Esophagus squamous epithelium (tissue), 5 donors: ENCODE measurements around the gene AP3B1. TPM values are rescaled to one million over a fixed set of nuclear protein-coding genes. Genes with fewer than 3 reads are reported as not detected.
"Not testable (repeated sequence)": the region's sequence is repeated elsewhere in the genome, so short reads cannot be mapped to it uniquely, and the experiment has no call there.

Source experiments
- DNase-seq: peaks from one replicate; lab custom pipeline; 2025; lab: John Stamatoyannopoulos, UW
- H3K27ac ChIP-seq, 4 donors: fragments of 200-600 bp; sonication (generic); one replicate each; pipeline ENCODE4 v1.5.1; 2016 to 2019; ENCODE audit warnings: mild to moderate bottlenecking in 1 of 4
- H3K27me3 ChIP-seq, 4 donors: fragments of 200-600 bp; sonication (generic); 1 replicate in 3 of 4; 2 replicates in 1 of 4; pipeline versions ENCODE4 v1.5.1 to v1.6.0; 2017 to 2021; ENCODE audit warnings: antibody characterized with exemption in 1 of 4
- H3K36me3 ChIP-seq, 3 donors: fragments of 200-600 bp; sonication (generic); one replicate each; pipeline ENCODE4 v1.5.1; 2016 to 2019
- H3K4me1 ChIP-seq, 3 donors: fragments of 200-600 bp; sonication (generic); one replicate each; pipeline ENCODE4 v1.5.1; 2017 to 2019
- H3K4me3 ChIP-seq, 4 donors: fragments of 200-600 bp; sonication (generic); 1 replicate in 3 of 4; 2 replicates in 1 of 4; pipeline ENCODE4 v1.5.1; 2016 to 2019; ENCODE audit warnings: mild to moderate bottlenecking in 2 of 4, moderate library complexity in 1 of 4
- H3K9me3 ChIP-seq, 3 donors: fragments of 200-600 bp; sonication (generic); one replicate each; pipeline ENCODE4 v1.5.1; 2016 to 2019
- CTCF ChIP-seq, 6 experiments: fragments of 450-650 bp in 4 of 6; fragments of 200-600 bp in 2 of 6; sonication (generic) in 2 of 6; IDR thresholded peaks; one replicate each; pipeline ENCODE4 v1.5.1; 2016 to 2019; ENCODE audit warnings: antibody characterized with exemption in 6 of 6, mild to moderate bottlenecking in 4 of 6, moderate library complexity in 4 of 6
- POLR2A ChIP-seq, 4 donors: fragments of 450-650 bp; IDR thresholded peaks; one replicate each; pipeline ENCODE4 v1.6.1; 2017; ENCODE audit warnings: antibody characterized with exemption in 4 of 4, mild to moderate bottlenecking in 4 of 4, moderate library complexity in 3 of 4
- WGBS, 2 donors: methylation state at CpG; one replicate each; pipeline ENCODE4 v1.1.5; 2018; 5-methylcytosine and 5-hydroxymethylcytosine counted together
- intact Hi-C: fragments of 100-400 bp; cut with DNase I; formaldehyde crosslinking; loops from one replicate; pipeline ENCODE4 v1.15.0; 2022
- total RNA-seq, 4 donors: library from RNA; depleted of rRNA; stranded (reverse); fragments of >200 nt; gene quantifications; one replicate each; pipeline ENCODE4 v1.1.0, GENCODE V29; 2016
- donor health status: DM: yes; HTN: yes; CAD: no.

The AP3B1 gene
- total RNA-seq, 4 donors from 2014 or later, result 30.7 to 48.5 (median 41.9) TPM

GRCh38 chr5:78056901-78057514, 237.5 kb downstream of the AP3B1 start:
- Histone ChIP-seq H3K27ac (no peak overlapping the region), H3K9me3 (no peaks in the 10 kb centered on the region), H3K36me3 (no peaks in the 10 kb centered on the region), H3K4me1 (no peaks in the 10 kb centered on the region), H3K27me3 (no peaks in the 10 kb centered on the region), H3K4me3 (no peak overlapping the region)
- no peak for DNase-seq
- intact Hi-C loops, result no loop called here
- TF ChIP-seq CTCF (IDR thresholded peaks at IDR 0.05) (no peak), POLR2A (IDR thresholded peaks at IDR 0.05) (no peak)
- WGBS, 2 donors, result 88 to 89% methylated on average over 9 of the region's 9 CpGs

GRCh38 chr5:78056053-78056452, 238.4 kb downstream of the AP3B1 start:
- WGBS, 2 donors, result 73 to 77% methylated on average over 1 of the region's 1 CpG
- DNase-seq, result no peak
- Histone ChIP-seq H3K4me3 (no peak overlapping the region), H3K36me3 (no peaks in the 10 kb centered on the region), H3K27ac (no peak overlapping the region), H3K4me1 (no peaks in the 10 kb centered on the region), H3K9me3 (no peaks in the 10 kb centered on the region), H3K27me3 (no peaks in the 10 kb centered on the region)
- intact Hi-C loops, result no loop called here
- TF ChIP-seq POLR2A (IDR thresholded peaks at IDR 0.05) (no peak), CTCF (IDR thresholded peaks at IDR 0.05) (no peak)

- intact Hi-C loops, result no loop called here
- Histone ChIP-seq H3K4me1 (no peaks in the 10 kb centered on the region), H3K27me3 (no peaks in the 10 kb centered on the region), H3K36me3 (no peaks in the 10 kb centered on the region), H3K4me3 (no peak overlapping the region), H3K27ac (no peak overlapping the region), H3K9me3 (no peaks in the 10 kb centered on the region)
- DNase-seq, result no peak
- 79 to 80% methylated on average over 4 of the region's 4 CpGs for WGBS, 2 donors
- TF ChIP-seq CTCF (IDR thresholded peaks at IDR 0.05) (no peak), POLR2A (IDR thresholded peaks at IDR 0.05) (no peak)
Measured at GRCh38 chr5:78050888-78051287, 243.6 kb downstream of the AP3B1 start.

GRCh38 chr5:78046823-78047222, 247.7 kb downstream of the AP3B1 start:
- 72 to 97% methylated on average over 2 of the region's 2 CpGs for WGBS, 2 donors
- H3K9me3 ChIP-seq, H3K27me3 ChIP-seq, H3K36me3 ChIP-seq, H3K27ac ChIP-seq, intact Hi-C loops, DNase-seq, H3K4me3 ChIP-seq, H3K4me1 ChIP-seq: not testable (repeated sequence)

GRCh38 chr5:78046006-78046405, 248.5 kb downstream of the AP3B1 start:
- peaks cover 0 to 9% (median 0%) of the 10 kb centered on the region in 3 donors for H3K36me3 ChIP-seq
- no peaks in the 10 kb centered on the region for H3K9me3 ChIP-seq
- no peak for DNase-seq
- TF ChIP-seq CTCF (IDR thresholded peaks at IDR 0.05), result no peak
- TF ChIP-seq POLR2A (IDR thresholded peaks at IDR 0.05), result no peak
- H3K4me3 ChIP-seq, result no peak overlapping the region
- no peaks in the 10 kb centered on the region for H3K27me3 ChIP-seq
- H3K27ac ChIP-seq, result no peak overlapping the region
- H3K4me1 ChIP-seq, result no peaks in the 10 kb centered on the region
- intact Hi-C loops, result no loop called here
- whole genome bisulfite sequencing, 2 donors, result 93 to 100% methylated on average over 3 to 9 of the region's 9 CpGs

- TF ChIP-seq CTCF (IDR thresholded peaks at IDR 0.05), result no peak
- TF ChIP-seq POLR2A (IDR thresholded peaks at IDR 0.05), result no peak
- peaks cover 0 to 26% (median 0%) of the 10 kb centered on the region in 3 donors for H3K36me3 ChIP-seq
- no peak overlapping the region for H3K4me3 ChIP-seq
- intact Hi-C loops, result no loop called here
- H3K4me1 ChIP-seq, result no peaks in the 10 kb centered on the region
- DNase-seq, result no peak
- H3K27ac ChIP-seq, result no peak overlapping the region
- H3K9me3 ChIP-seq, result no peaks in the 10 kb centered on the region
- no peaks in the 10 kb centered on the region for H3K27me3 ChIP-seq
- WGBS, 2 donors, result 93 to 99% methylated on average over 5 of the region's 5 CpGs
Measured at GRCh38 chr5:78041805-78042204, 252.7 kb downstream of the AP3B1 start.
